NT2/D1 (cell line): Measurements from ENCODE around the gene PPEF1.

Experiments used
- SUZ12 ChIP-seq: IDR thresholded peaks from 2 replicates; pipeline ENCODE4 v1.6.1; 2011; ENCODE audit not compliant: insufficient read length, insufficient read depth; ENCODE audit errors: extremely low read depth
- YY1 ChIP-seq: IDR thresholded peaks from 2 replicates; pipeline ENCODE4 v1.6.1; 2011; ENCODE audit not compliant: insufficient read length, insufficient read depth

- no peak for TF ChIP-seq YY1
- TF ChIP-seq SUZ12: no peak
Measured at GRCh38 chrX:18753631-18754030, 46.2 kb downstream of the PPEF1 start.
